Panc1 (cell line): ENCODE results near the gene DHPS.

Source experiments
- CTCF ChIP-seq: fragments of 450-650 bp; IDR thresholded peaks from 2 replicates; pipeline ENCODE4 v1.5.1; 2017; ENCODE audit warnings: mild to moderate bottlenecking
- TCF7L2 ChIP-seq: IDR thresholded peaks from 2 replicates; pipeline ENCODE4 v1.6.1; 2011; ENCODE audit warnings: mild to moderate bottlenecking, low read depth, low read length, inconsistent platforms

- TF ChIP-seq CTCF (no peak), TCF7L2 (no peak)
Observed at GRCh38 chr19:12720851-12721655, 39.4 kb upstream of the DHPS start.
